ENCODE data around the gene TYRP1.

Gene TYRP1, protein sequence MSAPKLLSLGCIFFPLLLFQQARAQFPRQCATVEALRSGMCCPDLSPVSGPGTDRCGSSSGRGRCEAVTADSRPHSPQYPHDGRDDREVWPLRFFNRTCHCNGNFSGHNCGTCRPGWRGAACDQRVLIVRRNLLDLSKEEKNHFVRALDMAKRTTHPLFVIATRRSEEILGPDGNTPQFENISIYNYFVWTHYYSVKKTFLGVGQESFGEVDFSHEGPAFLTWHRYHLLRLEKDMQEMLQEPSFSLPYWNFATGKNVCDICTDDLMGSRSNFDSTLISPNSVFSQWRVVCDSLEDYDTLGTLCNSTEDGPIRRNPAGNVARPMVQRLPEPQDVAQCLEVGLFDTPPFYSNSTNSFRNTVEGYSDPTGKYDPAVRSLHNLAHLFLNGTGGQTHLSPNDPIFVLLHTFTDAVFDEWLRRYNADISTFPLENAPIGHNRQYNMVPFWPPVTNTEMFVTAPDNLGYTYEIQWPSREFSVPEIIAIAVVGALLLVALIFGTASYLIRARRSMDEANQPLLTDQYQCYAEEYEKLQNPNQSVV

DNA sequence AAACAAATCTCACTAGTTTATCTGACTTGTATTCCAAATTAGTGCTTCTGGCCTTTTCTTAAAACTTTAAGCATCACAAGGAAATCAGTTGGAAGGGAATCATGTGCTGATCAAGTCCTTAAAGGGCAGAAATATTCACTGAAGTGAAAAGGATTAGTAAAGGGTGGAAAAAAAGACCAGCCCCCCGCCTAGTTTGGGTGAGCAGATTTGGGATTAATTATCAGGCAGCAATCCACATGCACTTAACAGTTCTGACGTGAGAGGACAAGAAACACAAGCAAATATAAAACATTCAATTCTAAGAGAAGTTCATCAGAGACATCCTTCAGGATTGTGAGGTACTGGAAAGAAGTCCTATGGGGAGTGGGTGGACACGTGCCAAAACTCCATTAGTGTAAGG, at the start of gene TYRP1:
TYRP1 (plus strand) TSS at position 245 of the 400 bp plus-strand sequence. CDS start 612 bp downstream, outside the sequence.
- H3K4me3 ChIP-seq (ENCODE audit: low read depth, low read length): no peak within 1 kb of the TSS
- TF ChIP-seq, protein P1, sequence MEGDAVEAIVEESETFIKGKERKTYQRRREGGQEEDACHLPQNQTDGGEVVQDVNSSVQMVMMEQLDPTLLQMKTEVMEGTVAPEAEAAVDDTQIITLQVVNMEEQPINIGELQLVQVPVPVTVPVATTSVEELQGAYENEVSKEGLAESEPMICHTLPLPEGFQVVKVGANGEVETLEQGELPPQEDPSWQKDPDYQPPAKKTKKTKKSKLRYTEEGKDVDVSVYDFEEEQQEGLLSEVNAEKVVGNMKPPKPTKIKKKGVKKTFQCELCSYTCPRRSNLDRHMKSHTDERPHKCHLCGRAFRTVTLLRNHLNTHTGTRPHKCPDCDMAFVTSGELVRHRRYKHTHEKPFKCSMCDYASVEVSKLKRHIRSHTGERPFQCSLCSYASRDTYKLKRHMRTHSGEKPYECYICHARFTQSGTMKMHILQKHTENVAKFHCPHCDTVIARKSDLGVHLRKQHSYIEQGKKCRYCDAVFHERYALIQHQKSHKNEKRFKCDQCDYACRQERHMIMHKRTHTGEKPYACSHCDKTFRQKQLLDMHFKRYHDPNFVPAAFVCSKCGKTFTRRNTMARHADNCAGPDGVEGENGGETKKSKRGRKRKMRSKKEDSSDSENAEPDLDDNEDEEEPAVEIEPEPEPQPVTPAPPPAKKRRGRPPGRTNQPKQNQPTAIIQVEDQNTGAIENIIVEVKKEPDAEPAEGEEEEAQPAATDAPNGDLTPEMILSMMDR (conservative IDR thresholded peaks at IDR 0.05; ENCODE audit: low read depth, low read length): no peak

DNA sequence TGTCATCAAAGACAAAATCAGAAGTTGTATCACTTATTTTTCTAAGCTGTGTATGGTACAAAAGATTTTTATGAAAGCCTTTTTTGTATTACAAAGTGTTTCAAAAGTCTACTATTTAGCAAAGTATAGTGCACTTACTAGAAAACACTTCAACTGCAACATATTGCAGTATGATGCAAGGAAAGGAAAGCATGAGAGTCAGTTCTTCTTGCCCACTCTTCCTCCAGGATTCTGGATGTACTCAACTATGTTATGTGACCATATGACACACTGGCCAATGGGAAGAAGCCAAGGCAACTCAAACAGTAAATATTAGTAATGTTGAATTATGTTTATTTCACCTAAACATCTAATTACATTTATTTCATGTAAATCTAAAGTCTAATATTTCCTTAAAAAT, 49.5 kb upstream of the TYRP1 start:
- TF ChIP-seq, protein P1 (conservative IDR thresholded peaks at IDR 0.05; ENCODE audit: low read depth, low read length): no peak
- H3K4me3 ChIP-seq (ENCODE audit: low read depth, low read length): no peak overlapping the region
- DNase-seq (ENCODE audit: low read depth): peak; percentile 23

More for the DNA sequence above, at the start of gene TYRP1:
- no peak for DNase-seq (ENCODE audit: low read depth)

DNA sequence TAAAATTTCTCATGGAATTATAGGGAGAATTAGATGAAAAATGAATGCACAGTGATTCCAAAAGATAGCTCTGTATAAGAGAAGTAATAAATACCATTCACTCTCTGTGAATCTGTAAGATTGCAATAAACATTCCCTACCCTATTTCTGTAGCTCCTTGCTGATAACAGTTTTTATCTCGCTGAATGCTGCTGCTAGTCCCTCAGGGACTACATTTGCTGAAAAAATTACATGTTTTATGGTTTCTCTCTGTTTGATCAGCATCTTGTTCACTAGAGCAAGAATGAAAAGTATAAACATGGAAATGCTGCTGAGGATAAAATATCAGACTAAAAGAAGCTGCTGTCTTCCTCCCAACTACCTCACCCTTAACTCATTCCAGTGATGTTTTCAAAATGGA, 44.3 kb upstream of the TYRP1 start:
- TF ChIP-seq, protein P1 (conservative IDR thresholded peaks at IDR 0.05; ENCODE audit: low read depth, low read length): no peak
- no peak overlapping the region for H3K4me3 ChIP-seq (ENCODE audit: low read depth, low read length)
- no peak for DNase-seq (ENCODE audit: low read depth)

DNA sequence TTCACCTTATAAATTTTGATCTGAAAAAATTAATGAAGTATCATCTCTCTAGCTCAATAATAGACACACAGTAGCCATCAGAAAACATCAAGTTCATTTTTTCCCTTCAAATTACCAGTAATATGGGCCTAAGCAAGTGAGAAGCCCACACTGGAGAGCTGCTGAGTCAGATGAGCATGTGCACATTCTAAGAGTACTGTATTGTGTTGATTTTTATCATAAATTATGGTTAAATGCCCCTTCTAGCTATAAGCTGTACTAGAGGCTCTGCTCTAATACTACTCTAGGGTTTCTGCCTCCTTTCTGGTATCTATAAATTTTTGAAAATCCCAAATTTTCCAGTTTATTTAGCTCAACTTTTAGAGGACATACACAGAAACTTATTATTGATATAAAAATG, 42.1 kb upstream of the TYRP1 start:
- TF ChIP-seq, protein P1 (conservative IDR thresholded peaks at IDR 0.05; ENCODE audit: low read depth, low read length): no peak
- no peak overlapping the region for H3K4me3 ChIP-seq (ENCODE audit: low read depth, low read length)
- DNase-seq (ENCODE audit: low read depth): no peak

DNA sequence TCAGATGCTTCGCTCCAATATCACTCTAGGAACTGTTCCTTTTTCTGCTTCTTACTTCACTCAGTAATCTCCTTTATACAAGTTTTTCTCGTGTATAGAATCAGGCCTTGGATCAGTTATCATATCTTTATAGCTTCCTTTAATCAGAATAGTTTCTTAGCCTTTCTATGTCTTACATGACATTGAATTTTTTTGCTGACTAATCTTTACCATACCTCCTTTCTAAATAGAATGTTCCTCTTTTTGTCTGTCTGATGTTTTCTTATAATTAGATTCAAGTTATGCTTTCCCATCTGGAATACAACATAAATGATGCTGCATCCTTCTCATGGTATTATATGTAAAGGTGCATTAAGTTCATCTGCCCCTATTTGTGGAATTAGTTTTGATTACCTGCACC, 40.2 kb upstream of the TYRP1 start:
- TF ChIP-seq, protein P1 (conservative IDR thresholded peaks at IDR 0.05; ENCODE audit: low read depth, low read length): no peak
- H3K4me3 ChIP-seq (ENCODE audit: low read depth, low read length): no peak overlapping the region
- DNase-seq (ENCODE audit: low read depth): no peak

DNA sequence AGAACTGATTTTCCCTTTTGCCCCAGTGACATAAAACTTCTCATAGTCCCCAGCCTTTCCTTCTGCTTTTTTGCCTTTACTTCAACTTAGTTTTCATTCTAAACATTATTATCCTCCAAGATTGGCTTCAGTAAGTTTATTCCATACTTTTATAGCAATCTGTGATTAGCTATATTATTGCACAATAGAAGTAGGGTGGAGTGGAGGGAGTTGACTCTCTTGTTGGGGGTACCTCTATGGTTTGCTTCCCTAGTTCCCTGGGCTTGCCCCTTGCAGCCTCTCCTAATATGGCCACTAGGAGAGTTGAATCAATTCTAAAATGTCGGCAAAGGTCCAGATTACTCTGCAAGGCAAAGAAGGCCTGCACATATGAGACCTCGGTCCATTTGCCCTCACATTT, 36.4 kb upstream of the TYRP1 start:
- no peak overlapping the region for H3K4me3 ChIP-seq (ENCODE audit: low read depth, low read length)
- no peak for DNase-seq (ENCODE audit: low read depth)
- TF ChIP-seq, protein P1 (conservative IDR thresholded peaks at IDR 0.05; ENCODE audit: low read depth, low read length): no peak

DNA sequence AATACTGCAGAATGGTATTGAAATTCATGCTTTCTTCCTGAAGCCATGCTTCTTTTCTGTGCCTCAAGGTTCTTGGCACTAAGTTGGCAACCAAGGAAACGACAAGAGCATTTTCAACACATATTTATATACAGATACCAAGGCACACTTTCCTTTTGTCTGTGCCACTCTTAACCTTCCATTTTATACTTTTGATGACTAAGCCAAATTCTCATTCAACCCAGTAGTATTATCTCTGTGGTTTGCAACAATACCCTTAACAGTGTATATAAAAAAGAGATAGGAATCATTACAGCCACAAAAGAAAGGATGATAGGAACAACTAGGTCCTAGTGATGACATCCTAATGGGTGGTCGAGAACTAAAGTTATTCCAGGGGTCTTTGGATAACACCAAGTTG, 36.0 kb upstream of the TYRP1 start:
- TF ChIP-seq, protein P1 (conservative IDR thresholded peaks at IDR 0.05; ENCODE audit: low read depth, low read length): no peak
- DNase-seq (ENCODE audit: low read depth): no peak
- H3K4me3 ChIP-seq (ENCODE audit: low read depth, low read length): no peak overlapping the region

Data from choroid plexus epithelial cell (primary cell).